ENCODE results near the gene TMPRSS6.

- TF ChIP-seq CTCF (IDR thresholded peaks at IDR 0.05), result no peak
- no peak for TF ChIP-seq POLR2A (IDR thresholded peaks at IDR 0.05)
Observed at GRCh38 chr22:37064553-37064952, 45.0 kb downstream of the TMPRSS6 start.
